OCI-LY3 (cell line): ENCODE measurements around the gene CHD6.

Source experiments
- EZH2phosphoT487 ChIP-seq: fragments of 200-600 bp; shearing (Covaris generic); IDR thresholded peaks from 2 replicates; pipeline ENCODE4 v1.6.1; 2018; ENCODE audit warnings: antibody characterized with exemption, mixed run types, low read depth
- TF ChIP-seq, protein P1 (sequence below): fragments of 200-600, 300-600 bp; sonication (generic); IDR thresholded peaks from 2 replicates; pipeline ENCODE4 v1.5.1; 2014; ENCODE audit warnings: antibody characterized with exemption, low read length, low read depth

DNA sequence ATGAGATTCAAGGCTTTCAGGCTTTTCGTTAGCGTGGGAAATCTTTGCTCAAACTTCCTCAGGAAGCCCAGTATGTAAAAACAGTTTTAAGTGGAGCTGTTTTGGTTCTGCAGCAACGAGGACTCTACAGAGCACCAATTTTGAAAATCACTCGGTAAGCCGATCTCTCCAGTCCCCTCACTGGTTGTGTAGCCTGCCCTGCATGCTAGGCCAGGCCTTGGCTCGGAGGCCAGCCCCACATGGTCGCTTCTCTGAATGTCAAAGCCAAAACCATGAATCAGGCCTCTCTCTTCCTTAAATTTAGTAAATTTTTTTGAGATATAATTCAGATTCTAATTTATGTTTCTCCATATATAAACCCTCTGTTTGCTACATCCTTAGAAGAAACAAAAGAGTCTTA, 108.0 kb downstream of the CHD6 start:
- TF ChIP-seq, protein P1, sequence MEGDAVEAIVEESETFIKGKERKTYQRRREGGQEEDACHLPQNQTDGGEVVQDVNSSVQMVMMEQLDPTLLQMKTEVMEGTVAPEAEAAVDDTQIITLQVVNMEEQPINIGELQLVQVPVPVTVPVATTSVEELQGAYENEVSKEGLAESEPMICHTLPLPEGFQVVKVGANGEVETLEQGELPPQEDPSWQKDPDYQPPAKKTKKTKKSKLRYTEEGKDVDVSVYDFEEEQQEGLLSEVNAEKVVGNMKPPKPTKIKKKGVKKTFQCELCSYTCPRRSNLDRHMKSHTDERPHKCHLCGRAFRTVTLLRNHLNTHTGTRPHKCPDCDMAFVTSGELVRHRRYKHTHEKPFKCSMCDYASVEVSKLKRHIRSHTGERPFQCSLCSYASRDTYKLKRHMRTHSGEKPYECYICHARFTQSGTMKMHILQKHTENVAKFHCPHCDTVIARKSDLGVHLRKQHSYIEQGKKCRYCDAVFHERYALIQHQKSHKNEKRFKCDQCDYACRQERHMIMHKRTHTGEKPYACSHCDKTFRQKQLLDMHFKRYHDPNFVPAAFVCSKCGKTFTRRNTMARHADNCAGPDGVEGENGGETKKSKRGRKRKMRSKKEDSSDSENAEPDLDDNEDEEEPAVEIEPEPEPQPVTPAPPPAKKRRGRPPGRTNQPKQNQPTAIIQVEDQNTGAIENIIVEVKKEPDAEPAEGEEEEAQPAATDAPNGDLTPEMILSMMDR: no peak
- TF ChIP-seq EZH2phosphoT487: no peak
